Measurements from ENCODE around the gene COG4. TPM values are rescaled to one million over a fixed set of nuclear protein-coding genes. Genes with fewer than 3 reads are reported as not detected.
"Not testable (repeated sequence)": the region's sequence is repeated elsewhere in the genome, so short reads cannot be mapped to it uniquely, and the experiment has no call there.

The COG4 gene
- total RNA-seq, 4 donors from 2014 or later = 41.1 to 109 (median 47.1) TPM

DNA sequence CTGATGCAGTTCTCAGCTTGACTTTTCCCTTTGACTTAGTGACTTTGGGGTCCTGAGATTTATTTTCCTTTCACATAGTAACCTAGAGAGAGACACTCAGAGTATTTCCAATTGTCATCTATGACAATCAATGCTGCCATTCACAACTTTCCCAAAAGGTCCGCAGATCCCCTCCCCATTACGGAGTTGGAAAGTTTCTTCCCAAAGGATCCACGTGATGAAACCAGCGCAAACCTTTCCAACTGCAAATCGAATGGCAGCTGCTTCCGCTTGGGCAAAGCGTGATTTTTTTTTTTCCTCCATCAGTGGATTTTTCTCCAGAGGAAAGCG, 69.5 kb downstream of the COG4 start:
- no peak for DNase-seq (ENCODE audit: low spot score in 2 of 2)
- H3K4me3 ChIP-seq = peak overlapping the region; percentile 67 to 96 (median 84)
- H3K27me3 ChIP-seq = no peaks in the 10 kb centered on the region
- WGBS, 2 donors = 0 to 3% methylated on average over 8 of the region's 8 CpGs
- H3K36me3 ChIP-seq = no peaks in the 10 kb centered on the region
- H3K9me3 ChIP-seq = no peaks in the 10 kb centered on the region
- peak overlapping the region; percentile 89 to 97 (median 93) for H3K27ac ChIP-seq
- TF ChIP-seq POLR2A (IDR thresholded peaks at IDR 0.05) (no peak), EP300 (IDR thresholded peaks at IDR 0.05) (no peak)
- TF ChIP-seq, protein P1, sequence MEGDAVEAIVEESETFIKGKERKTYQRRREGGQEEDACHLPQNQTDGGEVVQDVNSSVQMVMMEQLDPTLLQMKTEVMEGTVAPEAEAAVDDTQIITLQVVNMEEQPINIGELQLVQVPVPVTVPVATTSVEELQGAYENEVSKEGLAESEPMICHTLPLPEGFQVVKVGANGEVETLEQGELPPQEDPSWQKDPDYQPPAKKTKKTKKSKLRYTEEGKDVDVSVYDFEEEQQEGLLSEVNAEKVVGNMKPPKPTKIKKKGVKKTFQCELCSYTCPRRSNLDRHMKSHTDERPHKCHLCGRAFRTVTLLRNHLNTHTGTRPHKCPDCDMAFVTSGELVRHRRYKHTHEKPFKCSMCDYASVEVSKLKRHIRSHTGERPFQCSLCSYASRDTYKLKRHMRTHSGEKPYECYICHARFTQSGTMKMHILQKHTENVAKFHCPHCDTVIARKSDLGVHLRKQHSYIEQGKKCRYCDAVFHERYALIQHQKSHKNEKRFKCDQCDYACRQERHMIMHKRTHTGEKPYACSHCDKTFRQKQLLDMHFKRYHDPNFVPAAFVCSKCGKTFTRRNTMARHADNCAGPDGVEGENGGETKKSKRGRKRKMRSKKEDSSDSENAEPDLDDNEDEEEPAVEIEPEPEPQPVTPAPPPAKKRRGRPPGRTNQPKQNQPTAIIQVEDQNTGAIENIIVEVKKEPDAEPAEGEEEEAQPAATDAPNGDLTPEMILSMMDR (IDR thresholded peaks at IDR 0.05) = no peak
- H3K4me1 ChIP-seq = peaks cover 0 to 27% (median 5%) of the 10 kb centered on the region in 4 donors

DNA sequence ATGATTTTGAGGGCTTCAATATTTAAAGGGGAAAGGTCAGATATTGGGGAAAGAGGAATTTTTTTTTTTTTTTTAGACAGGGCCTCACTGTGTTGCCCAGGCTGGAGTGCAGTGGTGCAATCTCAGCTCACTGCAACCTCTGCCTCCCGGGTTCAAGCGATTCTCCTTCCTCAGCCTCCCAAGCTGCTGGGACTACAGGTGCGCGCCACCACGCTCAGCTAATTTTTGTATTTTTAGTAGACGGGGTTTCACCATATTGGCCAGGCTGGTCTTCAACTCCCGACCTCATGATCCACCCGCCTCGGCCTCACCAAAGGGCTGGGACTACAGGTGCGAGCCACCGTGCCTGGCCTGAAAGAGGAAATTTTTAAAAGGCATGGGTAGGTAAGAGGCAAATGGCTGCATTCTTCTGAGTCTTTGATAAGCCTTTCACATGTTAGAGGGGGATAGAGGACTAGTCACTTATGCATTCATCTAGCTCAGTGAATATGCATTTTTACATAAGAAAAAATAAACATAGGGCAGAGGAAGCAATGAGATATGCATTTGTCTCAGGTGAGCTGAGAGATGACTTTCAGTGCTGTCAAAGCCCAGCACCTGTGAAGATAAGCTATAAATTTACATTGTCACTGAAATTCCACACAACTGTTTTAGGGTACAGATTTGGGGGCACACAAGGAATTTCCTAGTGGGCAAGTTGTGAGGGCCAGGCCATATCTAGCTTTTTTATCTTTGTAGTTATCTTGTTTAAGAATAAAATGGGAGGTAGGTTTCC, 70.0 kb downstream of the COG4 start:
- H3K36me3 ChIP-seq = no peaks in the 10 kb centered on the region
- DNase-seq (ENCODE audit: low spot score in 2 of 2) = no peak
- H3K4me1 ChIP-seq = peaks cover 0 to 27% (median 5%) of the 10 kb centered on the region in 4 donors
- H3K27ac ChIP-seq = peak overlapping the region in 1 of 4 donors; percentile 97
- H3K27me3 ChIP-seq = no peaks in the 10 kb centered on the region
- 94 to 97% methylated on average over 11 of the region's 11 CpGs for WGBS, 2 donors
- H3K4me3 ChIP-seq = peak overlapping the region; percentile 67 to 96 (median 84)
- TF ChIP-seq EP300 (IDR thresholded peaks at IDR 0.05) (no peak), POLR2A (IDR thresholded peaks at IDR 0.05) (no peak)
- TF ChIP-seq, protein P1 (IDR thresholded peaks at IDR 0.05) = no peak
- H3K9me3 ChIP-seq = no peaks in the 10 kb centered on the region

DNA sequence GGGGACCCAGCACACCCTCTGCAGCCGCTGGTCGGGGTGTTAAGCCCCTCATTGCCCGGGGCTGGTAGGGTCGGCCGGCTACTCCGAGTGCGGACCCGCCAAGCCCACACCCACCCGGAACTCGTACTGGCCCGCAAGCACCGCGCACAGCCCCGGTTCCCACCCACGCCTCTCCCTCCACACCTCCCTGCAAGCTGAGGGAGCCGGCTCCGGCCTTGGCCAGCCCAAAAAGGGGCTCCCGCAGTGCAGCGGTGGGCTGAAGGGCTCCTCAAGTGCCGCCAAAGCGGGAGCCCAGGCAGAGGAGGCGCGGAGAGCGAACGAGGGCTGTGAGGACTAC, 72.4 kb downstream of the COG4 start:
- not testable (repeated sequence) for DNase-seq (ENCODE audit: low spot score in 2 of 2)
- WGBS, 2 donors = 39 to 74% methylated on average over 10 to 22 of the region's 25 CpGs

DNA sequence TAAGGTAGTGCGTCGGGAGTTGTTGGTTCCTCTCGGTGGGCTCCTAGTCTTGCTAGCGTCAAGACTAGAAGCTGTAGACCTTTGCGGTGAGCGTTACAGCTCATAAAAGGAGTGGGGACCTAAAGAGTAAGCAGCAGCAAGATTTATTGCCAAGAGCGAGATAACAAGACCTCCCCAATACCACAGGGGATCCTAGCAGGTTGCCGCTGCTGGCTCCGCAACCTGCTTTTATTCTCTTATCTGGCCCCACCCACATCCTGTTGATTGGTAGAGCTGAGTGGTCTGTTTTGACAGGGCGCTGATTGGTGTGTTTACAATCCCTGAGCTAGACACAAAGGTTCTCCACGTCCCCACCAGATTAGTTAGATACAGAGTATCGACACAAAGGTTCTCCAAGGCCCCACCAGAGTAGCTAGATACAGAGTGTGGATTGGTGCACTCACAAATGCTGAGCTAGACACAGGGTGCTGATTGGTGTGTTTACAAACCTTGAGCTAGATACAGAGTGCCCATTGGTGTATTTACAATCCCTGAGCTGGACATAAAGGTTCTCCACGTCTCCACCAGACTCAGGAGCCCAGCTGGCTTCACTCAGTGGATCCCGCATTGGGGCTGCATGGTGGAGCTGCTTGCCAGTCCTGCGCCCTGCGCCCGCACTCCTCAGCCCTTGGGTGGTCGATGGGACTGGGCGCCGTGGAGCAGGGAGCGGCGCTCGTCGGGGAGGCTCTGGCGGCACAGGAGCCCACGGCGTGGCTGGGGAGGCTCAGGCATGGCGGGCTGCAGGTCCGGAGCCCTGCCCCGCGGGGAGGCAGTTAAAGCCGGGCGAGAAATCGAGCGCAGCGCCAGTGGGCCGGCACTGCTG, 73.0 kb downstream of the COG4 start:
- not testable (repeated sequence) for H3K4me3 ChIP-seq
- 79 to 87% methylated on average over 27 to 37 of the region's 37 CpGs for WGBS, 2 donors

More for the DNA sequence above, 72.4 kb downstream of the COG4 start:
- peaks cover 0 to 16% (median 5%) of the 10 kb centered on the region in 4 donors for H3K4me1 ChIP-seq
- not testable (repeated sequence) for H3K36me3 ChIP-seq, H3K9me3 ChIP-seq, H3K27me3 ChIP-seq, H3K27ac ChIP-seq, H3K4me3 ChIP-seq

DNA sequence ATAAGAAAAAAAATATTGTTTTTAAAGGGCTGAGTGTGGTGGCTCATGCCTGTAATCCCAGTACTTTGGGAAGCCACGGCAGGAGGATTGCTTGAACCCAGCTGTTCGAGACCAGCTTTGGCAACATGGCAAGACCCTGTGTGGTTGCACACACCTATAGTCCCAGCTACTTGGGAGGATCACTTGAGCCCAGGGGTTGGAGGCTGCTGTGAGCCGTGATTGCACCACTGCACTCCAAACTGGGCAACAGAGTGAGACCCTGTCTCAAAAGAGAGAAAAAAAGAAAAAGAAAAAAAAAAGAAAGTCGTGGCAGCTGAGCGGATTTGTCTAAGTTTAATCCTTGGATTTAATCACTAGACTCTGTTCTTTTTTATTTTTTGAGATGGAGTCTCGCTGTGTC, 75.3 kb downstream of the COG4 start:
- no peak for TF ChIP-seq POLR2A (IDR thresholded peaks at IDR 0.05)
- TF ChIP-seq, protein P1 (IDR thresholded peaks at IDR 0.05) = no peak
- TF ChIP-seq EP300 (IDR thresholded peaks at IDR 0.05) = no peak
- no peak for DNase-seq (ENCODE audit: low spot score in 2 of 2)
- Histone ChIP-seq H3K27me3 (no peaks in the 10 kb centered on the region), H3K9me3 (no peaks in the 10 kb centered on the region), H3K27ac (no peak overlapping the region), H3K4me3 (no peak overlapping the region), H3K36me3 (no peaks in the 10 kb centered on the region), H3K4me1 (no peaks in the 10 kb centered on the region)
- 90 to 92% methylated on average over 6 of the region's 6 CpGs for WGBS, 2 donors

More for the DNA sequence above, 73.0 kb downstream of the COG4 start:
- H3K4me1 ChIP-seq; H3K27ac ChIP-seq; H3K36me3 ChIP-seq; H3K27me3 ChIP-seq; DNase-seq (ENCODE audit: low spot score in 2 of 2); H3K9me3 ChIP-seq: not testable (repeated sequence)
